Measurements from ENCODE around the gene TNFRSF12A. TPM values are rescaled to one million over a fixed set of nuclear protein-coding genes. Genes with fewer than 3 reads are reported as not detected.

The TNFRSF12A gene
- total RNA-seq, 2 experiments from 2014 or later, result 11.8 to 13.5 TPM

GRCh38 chr16:2980227-2981176, 39.7 kb upstream of the TNFRSF12A start, which contains the start of gene PKMYT1:
Gene PKMYT1, minus strand, starts transcription at chr16:2980446. Its CDS starts 789 bp downstream, at chr16:2979657.
- ATAC-seq (peak; percentile 94), DNase-seq (peak; percentile 94)
- H3K4me3 Mint-ChIP-seq, result peak within 1 kb of the TSS; percentile 87
- H3K4me1 Mint-ChIP-seq (ENCODE audit: low read depth), result peaks cover 13% of the 10 kb centered on the region
- ChIA-PET CTCF (interaction anchor here (0.9 to 2.6 kb wide), 8 partner anchors 8 to 100 kb away, joined by 3 to 10 read pairs (median 4); no protein-coding TSS in a partner anchor), POLR2A (interaction anchor here (0.6 to 3.6 kb wide), 7 partner anchors 9 to 448 kb away, joined by 3 to 20 read pairs (median 4); partner anchors contain the start of gene PAQR4)
- peaks cover 31% of the 10 kb centered on the region for H3K36me3 Mint-ChIP-seq (ENCODE audit: low read depth)
- H3K9me3 Mint-ChIP-seq, result no peaks in the 10 kb centered on the region
- peak within 1 kb of the TSS; percentile 86 for H3K27ac Mint-ChIP-seq
- H3K27me3 Mint-ChIP-seq, result no peaks in the 10 kb centered on the region
- intact Hi-C loops (cut with micrococcal nuclease), result no loop called here
- no peak for TF ChIP-seq CTCF (IDR thresholded peaks at IDR 0.05)

GRCh38 chr16:2981177-2981898, 38.8 kb upstream of the TNFRSF12A start:
- intact Hi-C loops (cut with micrococcal nuclease), result no loop called here
- ChIA-PET CTCF (interaction anchor here (0.7 to 2.6 kb wide), 9 partner anchors 9 to 101 kb away, joined by 3 to 10 read pairs (median 4); no protein-coding TSS in a partner anchor), POLR2A (interaction anchor here (0.6 to 3.6 kb wide), 7 partner anchors 10 to 449 kb away, joined by 4 to 20 read pairs (median 4); partner anchors contain the start of gene PAQR4)
- Mint-ChIP-seq H3K36me3 (ENCODE audit: low read depth) (peaks cover 23% of the 10 kb centered on the region), H3K4me3 (peak overlapping the region; percentile 87), H3K27ac (peak overlapping the region; percentile 86), H3K4me1 (ENCODE audit: low read depth) (peaks cover 13% of the 10 kb centered on the region), H3K27me3 (no peaks in the 10 kb centered on the region), H3K9me3 (no peaks in the 10 kb centered on the region)
- TF ChIP-seq CTCF (IDR thresholded peaks at IDR 0.05), result no peak
- ATAC-seq (no peak), DNase-seq (no peak)

- Mint-ChIP-seq H3K36me3 (ENCODE audit: low read depth) (peaks cover 19% of the 10 kb centered on the region), H3K27me3 (no peaks in the 10 kb centered on the region), H3K4me1 (ENCODE audit: low read depth) (peaks cover 13% of the 10 kb centered on the region), H3K4me3 (peak overlapping the region; percentile 87), H3K27ac (no peak overlapping the region), H3K9me3 (no peaks in the 10 kb centered on the region)
- TF ChIP-seq CTCF (IDR thresholded peaks at IDR 0.05), result no peak
- intact Hi-C loops (cut with micrococcal nuclease), result no loop called here
- ChIA-PET CTCF (interaction anchor here (0.7 to 2.5 kb wide), 6 partner anchors 10 to 50 kb away, joined by 3 to 14 read pairs (median 6); partner anchors contain the start of genes KREMEN2 and PAQR4), POLR2A (interaction anchor here (0.7 to 2.9 kb wide), 3 partner anchors 10 to 14 kb away, joined by 4 to 16 read pairs (median 6); partner anchors contain the start of gene PAQR4)
- DNase-seq (no peak), ATAC-seq (no peak)
Observed at GRCh38 chr16:2981899-2982250, 38.3 kb upstream of the TNFRSF12A start.

GRCh38 chr16:2982402-2982801, 37.8 kb upstream of the TNFRSF12A start:
- Mint-ChIP-seq H3K4me3 (no peak overlapping the region), H3K27ac (no peak overlapping the region), H3K9me3 (no peaks in the 10 kb centered on the region), H3K36me3 (ENCODE audit: low read depth) (peaks cover 14% of the 10 kb centered on the region), H3K4me1 (ENCODE audit: low read depth) (peaks cover 13% of the 10 kb centered on the region), H3K27me3 (no peaks in the 10 kb centered on the region)
- intact Hi-C loops (cut with micrococcal nuclease), result no loop called here
- POLR2A ChIA-PET, result no interaction called here
- CTCF ChIA-PET, result interaction anchor here (1.0 to 2.5 kb wide), 6 partner anchors 13 to 49 kb away, joined by 3 to 14 read pairs (median 8); partner anchors contain the start of genes KREMEN2 and PAQR4
- no peak for TF ChIP-seq CTCF (IDR thresholded peaks at IDR 0.05)
- no peak for ATAC-seq
- DNase-seq, result no peak

All from activated CD8-positive, alpha-beta T cell treated with anti-CD3 and anti-CD28 coated beads for 36 hours (primary cell).